Common myeloid progenitor, CD34-positive (primary cell): Measurements from ENCODE around the gene NIPAL3.

ENCODE experiments used
- CTCF ChIA-PET: fragments of 350-600 bp; sonication (Branson Sonifier 250); formaldehyde crosslinking; loops from one replicate; lab custom pipeline; 2021; ENCODE audit warnings: antibody characterized with exemption; lab: Charles Lee
- POLR2A ChIA-PET: fragments of 350-600 bp; sonication (Branson Sonifier 250); formaldehyde crosslinking; loops from one replicate; lab custom pipeline; 2021; ENCODE audit warnings: antibody characterized with exemption; lab: Charles Lee
- DNase-seq, 3 donors: peaks; one replicate each; pipeline versions ENCODE4 v3.0.0 to v3.0.0-alpha.2; 2013
- H3K27ac ChIP-seq, 2 experiments: 1 replicate in 1 of 2; 2 replicates in 1 of 2; pipeline ENCODE4 v1.7.0; 2013; ENCODE audit warnings: inconsistent platforms in 2 of 2, low read length in 2 of 2, mild to moderate bottlenecking in 2 of 2, low read depth in 1 of 2, moderate library complexity in 1 of 2; ENCODE audit not compliant: severe bottlenecking in 2 of 2, insufficient read depth in 1 of 2, poor library complexity in 1 of 2
- H3K27me3 ChIP-seq, 5 experiments: replicated peaks in 2 of 5; 1 replicate in 3 of 5; 2 replicates in 2 of 5; pipeline versions ENCODE4 v1.6.1 to v1.7.0; 2013; ENCODE audit warnings: low read length in 4 of 5, mild to moderate bottlenecking in 2 of 5, moderate library complexity in 2 of 5, inconsistent platforms in 1 of 5; ENCODE audit not compliant: insufficient read depth in 5 of 5, control insufficient read depth in 4 of 5
- H3K36me3 ChIP-seq, 4 experiments: 1 replicate in 2 of 4; 2 replicates in 2 of 4; pipeline versions ENCODE4 v1.6.1 to v1.7.0; 2013; ENCODE audit warnings: low read length in 3 of 4, control low read depth in 1 of 4, mild to moderate bottlenecking in 1 of 4; ENCODE audit not compliant: control insufficient read depth in 4 of 4, insufficient read depth in 4 of 4
- H3K4me1 ChIP-seq, 4 experiments: 1 replicate in 3 of 4; 2 replicates in 1 of 4; pipeline versions ENCODE4 v1.6.1 to v1.7.1; 2013; ENCODE audit warnings: low read length in 3 of 4, mild to moderate bottlenecking in 3 of 4, control low read depth in 1 of 4, inconsistent platforms in 1 of 4, moderate library complexity in 1 of 4; ENCODE audit not compliant: control insufficient read depth in 4 of 4, insufficient read depth in 4 of 4; ENCODE audit errors: control extremely low read depth in 1 of 4
- H3K4me3 ChIP-seq, 7 experiments: 1 replicate in 4 of 7; 2 replicates in 3 of 7; pipeline versions ENCODE4 v1.5.1 to v1.7.0; 2013; ENCODE audit warnings: mild to moderate bottlenecking in 7 of 7, low read length in 6 of 7, moderate library complexity in 6 of 7, inconsistent platforms in 2 of 7, low read depth in 2 of 7, control low read depth in 1 of 7; ENCODE audit not compliant: insufficient read depth in 4 of 7, control insufficient read depth in 1 of 7; ENCODE audit errors: extremely low read depth in 1 of 7
- H3K9me3 ChIP-seq, 5 experiments: 1 replicate in 4 of 5; 2 replicates in 1 of 5; pipeline versions ENCODE4 v1.6.1 to v1.7.1; 2013; ENCODE audit warnings: low read length in 4 of 5, mild to moderate bottlenecking in 2 of 5, inconsistent platforms in 1 of 5, low read depth in 1 of 5, moderate library complexity in 1 of 5; ENCODE audit not compliant: control insufficient read depth in 4 of 5, insufficient read depth in 2 of 5; ENCODE audit errors: control extremely low read depth in 1 of 5
- WGBS: methylation state at CpG from one replicate; pipeline ENCODE4 v1.1.5; 2013; ENCODE audit not compliant: insufficient coverage; 5-methylcytosine and 5-hydroxymethylcytosine counted together

NIPAL3 gene

DNA sequence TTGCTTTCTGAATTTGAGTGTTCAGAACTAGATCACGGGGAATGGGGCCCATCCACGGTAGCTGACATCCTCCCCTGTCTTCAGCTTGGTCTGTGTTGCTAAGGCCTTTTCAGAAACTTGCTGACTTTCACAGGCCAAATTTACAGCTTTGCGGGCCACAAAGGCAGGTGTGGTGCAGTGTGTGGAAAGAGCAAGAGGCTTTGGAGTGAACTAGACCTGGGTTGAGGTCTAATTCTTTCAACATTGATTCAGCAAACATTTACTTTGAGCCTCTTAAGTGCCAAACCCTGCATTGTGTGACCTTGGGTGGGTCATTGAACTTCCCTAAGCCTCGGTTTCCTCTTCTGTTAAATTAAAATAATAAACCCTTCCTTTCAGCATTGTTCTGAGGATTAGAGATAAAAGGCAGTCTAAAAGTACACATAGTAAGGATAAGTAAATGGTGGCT, 26.3 kb upstream of the NIPAL3 start:
- peaks cover 0 to 3% (median under 1%) of the 10 kb centered on the region in 4 experiments for H3K36me3 ChIP-seq
- POLR2A ChIA-PET, result no interaction called here
- H3K4me1 ChIP-seq, result peaks cover 0 to 9% (median 2%) of the 10 kb centered on the region in 4 experiments
- no peak for DNase-seq
- no peak overlapping the region for H3K27ac ChIP-seq
- no peaks in the 10 kb centered on the region for H3K9me3 ChIP-seq
- no peak overlapping the region for H3K4me3 ChIP-seq
- no peaks in the 10 kb centered on the region for H3K27me3 ChIP-seq
- 100% methylated on average over 2 of the region's 4 CpGs for WGBS
- CTCF ChIA-PET, result interaction anchor here (0.6 to 3.1 kb wide), 3 partner anchors 188 to 239 kb away, joined by 3 to 20 read pairs (median 3); no protein-coding TSS in a partner anchor

DNA sequence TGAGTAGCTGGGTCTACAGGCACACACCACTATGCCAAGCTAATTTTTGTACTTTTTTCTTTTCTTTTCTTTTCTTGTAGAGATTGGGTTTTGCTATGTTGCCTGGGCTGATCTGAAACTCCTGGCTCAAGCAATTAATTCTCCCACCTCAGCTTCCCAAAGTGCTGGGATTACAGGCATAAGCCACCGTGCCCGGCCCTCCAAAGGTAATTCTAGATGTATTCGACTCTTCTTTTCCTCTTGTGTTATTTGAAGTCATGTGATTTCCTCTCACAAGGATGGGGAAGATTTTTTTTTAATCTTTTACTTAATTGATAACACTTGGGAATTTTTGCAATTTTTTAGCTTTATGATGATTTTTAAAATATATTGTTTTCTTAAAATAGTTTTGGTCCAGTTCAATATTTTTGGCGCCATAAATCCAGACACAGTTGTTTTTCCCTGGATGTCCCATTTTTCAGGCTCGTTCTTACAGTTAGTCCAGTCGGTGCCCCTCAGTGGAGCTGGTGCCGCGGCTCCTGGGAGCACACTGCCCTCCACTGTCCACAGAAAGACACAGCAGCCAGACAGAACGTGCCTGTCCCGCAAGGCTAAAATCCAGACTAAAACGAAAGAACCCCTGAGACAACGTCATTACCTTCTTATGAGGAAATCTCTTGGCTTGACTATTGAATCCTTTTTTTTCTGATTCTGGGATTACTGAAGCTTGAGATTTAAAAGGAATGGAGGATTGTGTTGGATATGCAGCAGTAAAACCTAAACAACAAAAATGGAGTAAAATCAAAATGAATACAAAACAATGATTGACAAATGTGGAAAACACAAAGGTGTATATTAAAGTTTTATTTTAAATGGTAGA, 24.4 kb upstream of the NIPAL3 start:
- ChIA-PET POLR2A (interaction anchor here (0.5 to 0.8 kb wide), 5 partner anchors 39 to 838 kb away, joined by 3 to 6 read pairs (median 4); no protein-coding TSS in a partner anchor), CTCF (interaction anchor here (0.6 to 5.9 kb wide), 38 partner anchors 9 to 542 kb away, joined by 3 to 244 read pairs (median 4); partner anchors contain the start of genes GRHL3 and NIPAL3)
- H3K9me3 ChIP-seq, result no peaks in the 10 kb centered on the region
- H3K4me3 ChIP-seq, result peak overlapping the region in 1 of 7 experiments; percentile 34
- WGBS, result 3% methylated on average over 5 of the region's 12 CpGs
- no peaks in the 10 kb centered on the region for H3K27me3 ChIP-seq
- no peak overlapping the region for H3K27ac ChIP-seq
- peaks cover 0 to 3% (median under 1%) of the 10 kb centered on the region in 4 experiments for H3K36me3 ChIP-seq
- H3K4me1 ChIP-seq, result peaks cover 0 to 9% (median 2%) of the 10 kb centered on the region in 4 experiments
- DNase-seq, result peak; percentile 76 to 82 (median 81)

DNA sequence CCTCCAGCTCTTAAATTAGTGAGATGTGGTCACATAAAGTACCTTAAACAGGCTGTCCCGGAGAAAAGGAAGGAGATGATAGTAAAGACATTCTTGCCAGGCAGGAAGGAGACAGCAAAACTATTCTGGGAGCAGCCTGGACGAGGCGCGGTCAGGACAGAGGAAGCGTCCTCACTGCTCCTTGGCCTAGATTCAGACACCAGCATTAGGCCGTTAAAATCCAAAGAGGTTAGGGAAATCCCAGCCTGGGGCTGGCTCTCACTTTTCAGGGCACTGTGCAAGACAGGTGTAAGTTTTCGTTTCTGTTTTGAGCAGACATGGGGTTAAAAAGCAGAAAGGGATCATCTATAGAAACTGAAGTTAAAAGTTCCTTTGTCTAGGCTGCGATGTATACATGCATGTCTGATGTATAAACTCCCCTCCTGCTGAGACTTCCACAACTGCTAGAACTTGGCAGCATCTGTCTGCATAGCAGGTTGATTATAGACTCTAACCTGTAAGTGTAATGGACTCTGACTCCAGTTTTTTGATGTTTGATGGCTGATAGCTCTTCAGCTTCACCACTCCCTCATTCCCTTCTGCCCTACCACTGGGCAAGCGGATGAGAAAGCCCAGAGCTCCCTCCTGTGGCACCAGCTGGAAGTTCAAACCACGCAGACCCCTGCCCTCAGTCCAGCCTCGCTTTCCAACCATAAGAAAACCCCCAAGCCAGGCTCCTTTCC, 23.6 kb upstream of the NIPAL3 start:
- Histone ChIP-seq H3K27ac (no peak overlapping the region), H3K4me1 (peaks cover 0 to 9% (median 2%) of the 10 kb centered on the region in 4 experiments), H3K9me3 (no peaks in the 10 kb centered on the region), H3K4me3 (peak overlapping the region in 1 of 7 experiments; percentile 11), H3K27me3 (no peaks in the 10 kb centered on the region), H3K36me3 (peaks cover 0 to 3% (median under 1%) of the 10 kb centered on the region in 4 experiments)
- ChIA-PET POLR2A (interaction anchor here (0.6 to 0.8 kb wide), 2 partner anchors 139 to 241 kb away, joined by 3 to 4 read pairs; no protein-coding TSS in a partner anchor), CTCF (interaction anchor here (0.6 to 5.9 kb wide), 38 partner anchors 8 to 364 kb away, joined by 3 to 244 read pairs (median 4); partner anchors contain the start of genes GRHL3, NIPAL3 and STPG1)
- DNase-seq, result peak; percentile 53 to 67 (median 67)
- 64% methylated on average over 9 of the region's 11 CpGs for whole genome bisulfite sequencing

DNA sequence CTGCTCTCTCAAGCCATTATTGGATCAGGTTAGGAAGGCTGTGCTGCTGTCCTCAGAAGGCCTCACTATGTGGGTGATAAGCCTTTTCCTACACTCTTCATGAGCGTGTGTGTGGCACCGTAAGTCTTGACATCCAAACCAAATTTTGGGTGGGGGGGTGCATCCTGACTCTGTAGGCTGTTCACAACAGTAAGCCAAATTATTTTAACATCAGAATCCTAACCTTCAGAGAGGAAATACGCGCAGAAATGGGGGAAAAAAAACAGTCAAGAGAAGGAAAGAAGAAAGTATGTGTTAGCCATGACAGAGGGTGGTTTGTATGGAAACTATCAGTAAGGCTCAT, 23.0 kb upstream of the NIPAL3 start:
- WGBS, result 100% methylated on average over 2 of the region's 4 CpGs
- ChIA-PET CTCF (interaction anchor here (0.6 to 5.9 kb wide), 19 partner anchors 8 to 364 kb away, joined by 3 to 244 read pairs (median 7); partner anchors contain the start of genes GRHL3, NIPAL3 and STPG1), POLR2A (no interaction called here)
- peaks cover 0 to 9% (median 2%) of the 10 kb centered on the region in 4 experiments for H3K4me1 ChIP-seq
- DNase-seq, result no peak
- no peaks in the 10 kb centered on the region for H3K9me3 ChIP-seq
- no peak overlapping the region for H3K4me3 ChIP-seq
- peaks cover 0 to 3% (median under 1%) of the 10 kb centered on the region in 4 experiments for H3K36me3 ChIP-seq
- H3K27ac ChIP-seq, result no peak overlapping the region
- no peaks in the 10 kb centered on the region for H3K27me3 ChIP-seq

DNA sequence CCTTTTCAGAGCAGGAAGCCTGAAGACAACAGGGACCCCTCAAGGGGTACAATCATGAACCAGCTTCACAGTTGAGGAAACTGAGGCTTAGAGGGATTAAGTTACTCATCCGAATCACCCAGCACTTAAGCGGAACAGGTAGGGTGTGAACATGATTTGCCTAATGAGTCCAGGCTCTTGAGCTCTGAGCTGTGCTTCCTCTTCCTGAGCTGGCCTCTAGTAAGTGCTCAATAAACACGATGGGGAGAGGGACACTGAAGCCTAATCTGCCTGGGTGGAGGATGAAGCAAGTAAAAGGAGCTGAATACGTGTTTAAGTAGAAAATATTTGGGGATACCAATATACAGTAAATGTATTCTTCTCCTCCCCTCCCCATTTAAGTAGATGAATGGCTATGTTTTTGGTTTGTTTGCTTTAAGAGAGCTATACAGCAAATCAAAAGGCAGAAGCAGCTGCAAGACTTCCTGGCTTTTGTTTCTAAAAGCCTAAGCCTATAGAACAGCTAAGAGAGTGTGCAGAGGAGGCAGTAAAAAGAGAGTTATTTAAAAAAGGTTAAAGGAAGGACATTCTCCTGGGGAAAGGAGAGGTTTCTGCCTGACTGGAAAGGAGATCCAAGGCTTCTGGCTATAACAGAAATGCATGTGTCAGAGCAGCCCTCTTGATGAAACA, 22.5 kb upstream of the NIPAL3 start:
- WGBS, result 74% methylated on average over 2 of the region's 4 CpGs
- ChIA-PET CTCF (interaction anchor here (0.6 to 5.9 kb wide), 20 partner anchors 9 to 659 kb away, joined by 3 to 244 read pairs (median 4); partner anchors contain the start of genes GRHL3, NIPAL3 and STPG1), POLR2A (no interaction called here)
- Histone ChIP-seq H3K4me3 (no peak overlapping the region), H3K36me3 (peaks cover 0 to 3% (median under 1%) of the 10 kb centered on the region in 4 experiments), H3K4me1 (peaks cover 0 to 9% (median 2%) of the 10 kb centered on the region in 4 experiments), H3K27ac (no peak overlapping the region), H3K27me3 (no peaks in the 10 kb centered on the region), H3K9me3 (no peaks in the 10 kb centered on the region)
- DNase-seq, result no peak

DNA sequence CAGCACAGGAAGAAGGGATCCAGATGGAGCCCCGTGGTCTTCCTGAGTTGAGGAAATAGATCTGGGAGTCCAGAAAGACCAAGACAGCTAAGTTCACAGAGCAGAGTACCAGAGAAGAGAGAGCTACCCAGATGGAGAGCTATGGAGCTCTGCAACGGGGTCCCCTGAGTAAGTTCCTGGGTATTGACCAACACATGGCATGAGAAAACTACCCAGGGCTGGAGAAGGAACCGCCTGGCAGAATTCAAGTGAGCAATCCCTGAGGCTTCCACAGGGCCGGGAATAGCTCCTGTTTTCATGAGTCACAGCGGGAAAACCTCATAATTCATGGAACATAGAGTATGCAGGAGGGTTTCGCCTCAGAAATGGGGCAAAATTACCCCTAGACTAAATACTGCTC, 21.7 kb upstream of the NIPAL3 start:
- peaks cover 0 to 2% (median 0%) of the 10 kb centered on the region in 4 experiments for H3K36me3 ChIP-seq
- CTCF ChIA-PET, result interaction anchor here (0.9 to 5.9 kb wide), 10 partner anchors 8 to 246 kb away, joined by 3 to 244 read pairs (median 11); partner anchors contain the start of gene NIPAL3
- H3K4me3 ChIP-seq, result no peak overlapping the region
- H3K4me1 ChIP-seq, result peaks cover 0 to 9% (median 2%) of the 10 kb centered on the region in 4 experiments
- WGBS, result 81% methylated on average over 4 of the region's 6 CpGs
- H3K27me3 ChIP-seq, result no peaks in the 10 kb centered on the region
- no peaks in the 10 kb centered on the region for H3K9me3 ChIP-seq
- no peak for DNase-seq
- no peak overlapping the region for H3K27ac ChIP-seq
- POLR2A ChIA-PET, result no interaction called here
